ENCODE results near the gene MTFMT.

- no peak for TF ChIP-seq EP300 (IDR thresholded peaks at IDR 0.05)
- TF ChIP-seq CTCF (IDR thresholded peaks at IDR 0.05): no peak
- no peak for TF ChIP-seq POLR2AphosphoS5 (IDR thresholded peaks at IDR 0.05)
Observed at GRCh38 chr15:64997066-64997465, 32.4 kb downstream of the MTFMT start.
